Fibroblast of mammary gland (primary cell): ENCODE measurements around the gene TIMP2.

Experiments used
- DNase-seq: peaks from one replicate; pipeline ENCODE4 v3.0.0-alpha.2; 2010; ENCODE audit warnings: low read depth
- H3K4me3 ChIP-seq: 2 replicates; pipeline ENCODE4 v1.5.1; 2011; ENCODE audit warnings: low read depth, mild to moderate bottlenecking, low read length, moderate library complexity; ENCODE audit not compliant: control insufficient read depth
- TF ChIP-seq, protein P1 (sequence below): conservative IDR thresholded peaks from 2 replicates; pipeline ENCODE4 v1.5.1; 2011; ENCODE audit warnings: low read depth, low read length, inconsistent platforms; ENCODE audit not compliant: control insufficient read depth, insufficient read depth

The TIMP2 gene

GRCh38 chr17:78896091-78896833 is 28.9 kb downstream of the TIMP2 start:
- H3K4me3 ChIP-seq, result no peak overlapping the region
- TF ChIP-seq, protein P1, sequence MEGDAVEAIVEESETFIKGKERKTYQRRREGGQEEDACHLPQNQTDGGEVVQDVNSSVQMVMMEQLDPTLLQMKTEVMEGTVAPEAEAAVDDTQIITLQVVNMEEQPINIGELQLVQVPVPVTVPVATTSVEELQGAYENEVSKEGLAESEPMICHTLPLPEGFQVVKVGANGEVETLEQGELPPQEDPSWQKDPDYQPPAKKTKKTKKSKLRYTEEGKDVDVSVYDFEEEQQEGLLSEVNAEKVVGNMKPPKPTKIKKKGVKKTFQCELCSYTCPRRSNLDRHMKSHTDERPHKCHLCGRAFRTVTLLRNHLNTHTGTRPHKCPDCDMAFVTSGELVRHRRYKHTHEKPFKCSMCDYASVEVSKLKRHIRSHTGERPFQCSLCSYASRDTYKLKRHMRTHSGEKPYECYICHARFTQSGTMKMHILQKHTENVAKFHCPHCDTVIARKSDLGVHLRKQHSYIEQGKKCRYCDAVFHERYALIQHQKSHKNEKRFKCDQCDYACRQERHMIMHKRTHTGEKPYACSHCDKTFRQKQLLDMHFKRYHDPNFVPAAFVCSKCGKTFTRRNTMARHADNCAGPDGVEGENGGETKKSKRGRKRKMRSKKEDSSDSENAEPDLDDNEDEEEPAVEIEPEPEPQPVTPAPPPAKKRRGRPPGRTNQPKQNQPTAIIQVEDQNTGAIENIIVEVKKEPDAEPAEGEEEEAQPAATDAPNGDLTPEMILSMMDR, result no peak
- DNase-seq, result no peak

DNA sequence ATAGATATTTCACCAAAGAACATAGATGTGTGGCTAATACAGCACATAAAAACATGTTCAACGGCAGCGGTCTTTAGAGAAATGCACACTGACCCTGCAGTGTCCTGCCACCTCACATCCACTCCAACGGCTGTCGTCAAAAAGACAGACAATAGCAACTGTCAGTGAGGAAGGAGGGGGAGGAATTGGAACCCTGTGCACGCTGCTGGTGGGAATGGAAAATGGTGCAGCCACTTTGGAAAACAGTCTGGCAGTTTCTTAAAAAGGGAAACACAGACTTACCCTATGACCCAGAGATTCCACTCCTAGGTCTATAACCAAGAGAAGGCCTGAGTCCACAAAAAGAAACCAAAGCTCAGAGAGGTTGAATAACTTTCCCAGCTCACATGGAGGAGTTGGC is 29.9 kb downstream of the TIMP2 start:
- DNase-seq, result no peak
- TF ChIP-seq, protein P1, result no peak
- H3K4me3 ChIP-seq, result no peak overlapping the region

- H3K4me3 ChIP-seq, result no peak overlapping the region
- TF ChIP-seq, protein P1, result no peak
- no peak for DNase-seq
Measured at GRCh38 chr17:78893684-78894083, 31.5 kb downstream of the TIMP2 start.

- no peak overlapping the region for H3K4me3 ChIP-seq
- TF ChIP-seq, protein P1, result no peak
- no peak for DNase-seq
Measured at GRCh38 chr17:78892936-78893379, 32.2 kb downstream of the TIMP2 start.

DNA sequence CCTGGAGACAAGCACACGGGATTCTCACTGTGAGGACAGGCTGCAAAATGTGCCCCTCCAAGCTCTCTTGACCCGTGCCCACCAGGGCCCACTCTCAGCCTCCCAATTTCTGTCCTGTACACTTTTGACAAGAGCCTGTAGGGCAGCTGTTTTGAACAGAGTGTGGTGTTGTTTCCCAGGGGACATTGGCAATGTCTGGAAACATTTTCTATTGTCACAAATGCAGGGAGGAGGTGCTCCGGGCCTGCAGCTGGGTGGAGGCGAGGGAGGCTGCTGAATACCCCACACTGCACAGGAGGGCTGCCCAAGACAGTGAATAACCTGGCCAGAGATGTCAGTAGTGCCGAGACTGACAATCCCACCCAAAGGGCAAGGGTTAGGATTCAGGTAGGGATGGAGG is 32.7 kb downstream of the TIMP2 start:
- DNase-seq, result no peak
- TF ChIP-seq, protein P1, result no peak
- H3K4me3 ChIP-seq, result no peak overlapping the region

- no peak overlapping the region for H3K4me3 ChIP-seq
- TF ChIP-seq, protein P1, result no peak
- no peak for DNase-seq
Measured at GRCh38 chr17:78892062-78892456, 33.1 kb downstream of the TIMP2 start.
